ENCODE data around the gene RHAG. TPM values are rescaled to one million over a fixed set of nuclear protein-coding genes. Genes with fewer than 3 reads are reported as not detected.

RHAG gene
- total RNA-seq, 4 donors from 2014 or later: 0.25 to 0.94 (median 0.27) TPM; not detected in 1

DNA sequence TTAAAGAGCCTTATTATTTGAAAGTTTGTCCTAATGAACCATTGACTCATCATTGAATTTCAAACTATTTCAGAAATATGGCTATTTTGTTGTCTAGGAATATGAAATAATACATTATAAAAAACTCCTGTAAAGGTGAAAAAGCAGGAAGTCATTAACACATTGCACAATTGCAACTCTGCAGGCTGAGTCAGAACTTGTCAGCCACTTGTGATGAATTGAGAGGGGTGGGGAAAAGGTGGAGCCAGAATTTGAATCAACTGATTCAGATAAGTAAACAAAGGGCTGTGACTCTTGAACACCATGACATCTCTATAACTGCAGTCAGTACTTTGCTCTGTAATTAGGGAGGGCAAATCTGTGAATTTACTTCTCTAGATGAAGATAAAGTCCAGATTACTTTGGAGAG, 80.2 kb downstream of the RHAG start:
- Histone ChIP-seq H3K27ac (no peak overlapping the region), H3K4me3 (no peak overlapping the region), H3K4me1 (peaks cover 0 to 6% (median 5%) of the 10 kb centered on the region in 3 donors), H3K27me3 (peaks cover 20% of the 10 kb centered on the region), H3K36me3 (no peaks in the 10 kb centered on the region), H3K9me3 (no peaks in the 10 kb centered on the region)
- TF ChIP-seq, protein P1, sequence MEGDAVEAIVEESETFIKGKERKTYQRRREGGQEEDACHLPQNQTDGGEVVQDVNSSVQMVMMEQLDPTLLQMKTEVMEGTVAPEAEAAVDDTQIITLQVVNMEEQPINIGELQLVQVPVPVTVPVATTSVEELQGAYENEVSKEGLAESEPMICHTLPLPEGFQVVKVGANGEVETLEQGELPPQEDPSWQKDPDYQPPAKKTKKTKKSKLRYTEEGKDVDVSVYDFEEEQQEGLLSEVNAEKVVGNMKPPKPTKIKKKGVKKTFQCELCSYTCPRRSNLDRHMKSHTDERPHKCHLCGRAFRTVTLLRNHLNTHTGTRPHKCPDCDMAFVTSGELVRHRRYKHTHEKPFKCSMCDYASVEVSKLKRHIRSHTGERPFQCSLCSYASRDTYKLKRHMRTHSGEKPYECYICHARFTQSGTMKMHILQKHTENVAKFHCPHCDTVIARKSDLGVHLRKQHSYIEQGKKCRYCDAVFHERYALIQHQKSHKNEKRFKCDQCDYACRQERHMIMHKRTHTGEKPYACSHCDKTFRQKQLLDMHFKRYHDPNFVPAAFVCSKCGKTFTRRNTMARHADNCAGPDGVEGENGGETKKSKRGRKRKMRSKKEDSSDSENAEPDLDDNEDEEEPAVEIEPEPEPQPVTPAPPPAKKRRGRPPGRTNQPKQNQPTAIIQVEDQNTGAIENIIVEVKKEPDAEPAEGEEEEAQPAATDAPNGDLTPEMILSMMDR (IDR thresholded peaks at IDR 0.05): no peak
- no peak for TF ChIP-seq POLR2AphosphoS5 (IDR thresholded peaks at IDR 0.05)
- TF ChIP-seq POLR2A (IDR thresholded peaks at IDR 0.05): no peak
- no peak for TF ChIP-seq EP300 (IDR thresholded peaks at IDR 0.05)
- ATAC-seq: no peak

DNA sequence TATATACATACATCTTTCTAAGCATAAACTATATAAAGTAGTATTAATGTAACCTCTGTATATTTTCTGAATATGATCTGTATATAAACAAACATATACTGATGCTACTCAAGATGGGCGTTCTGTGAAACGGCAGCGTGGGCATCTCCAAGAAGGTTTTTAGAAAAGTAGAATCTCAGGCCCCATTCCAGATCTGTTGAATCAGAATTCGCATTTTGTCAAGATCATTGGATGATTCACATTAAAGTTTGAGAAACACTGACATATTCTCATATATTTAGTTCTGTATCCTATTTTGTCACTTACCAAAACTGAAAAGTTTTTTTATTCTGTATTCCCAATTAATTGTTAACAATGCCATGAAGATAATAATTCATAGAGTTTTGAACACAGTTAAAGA, 80.7 kb downstream of the RHAG start:
- 68 to 72% methylated on average over 4 of the region's 4 CpGs for WGBS, 2 donors (ENCODE audit: low coverage in 1 of 2)
- Histone ChIP-seq H3K27ac (no peak overlapping the region), H3K4me3 (no peak overlapping the region), H3K9me3 (no peaks in the 10 kb centered on the region), H3K36me3 (no peaks in the 10 kb centered on the region), H3K27me3 (peaks cover 25% of the 10 kb centered on the region), H3K4me1 (peaks cover 0 to 11% (median 9%) of the 10 kb centered on the region in 3 donors)
- no peak for ATAC-seq
- TF ChIP-seq POLR2A (IDR thresholded peaks at IDR 0.05): no peak

Other genes with a start within 250 kb of the RHAG start
- gene MMUT, start 173.6 kb downstream of the RHAG start, total RNA-seq: 10 to 100 TPM; 19.3 to 27.6 (median 23.6) TPM
- gene CENPQ, start 173.5 kb downstream of the RHAG start, total RNA-seq: 1 to 10 TPM; 5.0 to 9.3 (median 5.6) TPM
- not detected for gene GLYATL3, start 136.9 kb downstream of the RHAG start, total RNA-seq
- gene C6orf141, start 86.2 kb downstream of the RHAG start, total RNA-seq: 1 to 10 TPM; 1.6 to 2.6 (median 2.1) TPM
- not detected for gene CRISP2, start 76.7 kb upstream of the RHAG start, total RNA-seq
- gene CRISP3, start 107.5 kb upstream of the RHAG start, total RNA-seq: 10 to 100 TPM in 1 of 4 donors, under 1 TPM in 1, not detected in 2; 0.12 to 35.3 TPM
- gene PGK2, start 150.4 kb upstream of the RHAG start, total RNA-seq: not detected
- not detected for gene CRISP1, start 229.7 kb upstream of the RHAG start, total RNA-seq

All from gastroesophageal sphincter (tissue), 4 donors.